ENCODE results near the gene WAC. TPM values are rescaled to one million over a fixed set of nuclear protein-coding genes. Genes with fewer than 3 reads are reported as not detected.

Gene WAC
- total RNA-seq, 1 donor from 2014 or later, result 115 TPM

DNA sequence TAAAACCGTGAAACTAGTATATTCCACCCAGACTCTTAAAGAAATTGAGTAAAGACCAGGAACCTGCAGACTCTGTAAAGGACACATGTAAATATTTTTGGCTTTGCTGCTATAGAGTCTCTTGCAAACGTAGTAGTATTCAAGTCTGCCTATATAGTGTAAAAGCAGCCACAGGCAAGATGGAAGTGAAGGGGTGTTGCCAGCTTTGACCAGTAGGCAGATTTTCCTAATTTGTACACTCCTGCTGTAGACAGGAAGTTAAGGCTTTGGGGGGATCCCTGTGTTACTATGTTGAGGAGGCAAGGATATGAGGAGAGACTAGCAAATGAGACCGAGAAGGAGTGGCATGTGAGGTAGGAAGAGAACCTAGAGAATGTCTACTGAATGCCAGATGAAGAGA, 27.7 kb downstream of the WAC start:
- H3K27ac Mint-ChIP-seq, result no peak overlapping the region
- TF ChIP-seq, protein P1, sequence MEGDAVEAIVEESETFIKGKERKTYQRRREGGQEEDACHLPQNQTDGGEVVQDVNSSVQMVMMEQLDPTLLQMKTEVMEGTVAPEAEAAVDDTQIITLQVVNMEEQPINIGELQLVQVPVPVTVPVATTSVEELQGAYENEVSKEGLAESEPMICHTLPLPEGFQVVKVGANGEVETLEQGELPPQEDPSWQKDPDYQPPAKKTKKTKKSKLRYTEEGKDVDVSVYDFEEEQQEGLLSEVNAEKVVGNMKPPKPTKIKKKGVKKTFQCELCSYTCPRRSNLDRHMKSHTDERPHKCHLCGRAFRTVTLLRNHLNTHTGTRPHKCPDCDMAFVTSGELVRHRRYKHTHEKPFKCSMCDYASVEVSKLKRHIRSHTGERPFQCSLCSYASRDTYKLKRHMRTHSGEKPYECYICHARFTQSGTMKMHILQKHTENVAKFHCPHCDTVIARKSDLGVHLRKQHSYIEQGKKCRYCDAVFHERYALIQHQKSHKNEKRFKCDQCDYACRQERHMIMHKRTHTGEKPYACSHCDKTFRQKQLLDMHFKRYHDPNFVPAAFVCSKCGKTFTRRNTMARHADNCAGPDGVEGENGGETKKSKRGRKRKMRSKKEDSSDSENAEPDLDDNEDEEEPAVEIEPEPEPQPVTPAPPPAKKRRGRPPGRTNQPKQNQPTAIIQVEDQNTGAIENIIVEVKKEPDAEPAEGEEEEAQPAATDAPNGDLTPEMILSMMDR (conservative IDR thresholded peaks at IDR 0.05), result no peak

DNA sequence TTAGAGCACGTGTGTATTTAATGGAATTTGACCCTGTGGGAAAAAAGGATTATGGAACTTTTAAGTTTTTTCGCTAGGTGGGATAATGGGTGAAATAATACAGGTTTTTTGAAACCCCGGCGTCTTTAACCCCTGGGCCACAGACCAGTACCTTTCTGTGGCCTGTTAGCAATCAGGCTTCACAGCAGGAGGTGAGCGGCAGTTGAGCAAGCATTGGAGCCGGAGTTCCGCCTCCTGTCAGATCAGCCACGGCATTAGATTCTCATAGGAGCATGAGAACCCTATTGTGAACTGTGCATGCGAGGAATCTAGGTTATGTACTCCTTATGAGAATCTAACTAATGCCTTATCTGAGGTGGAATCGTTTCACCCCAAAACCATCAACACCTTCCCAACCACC, 28.6 kb downstream of the WAC start:
- TF ChIP-seq, protein P1 (conservative IDR thresholded peaks at IDR 0.05), result no peak
- Mint-ChIP-seq H3K27me3 (no peaks in the 10 kb centered on the region), H3K4me3 (no peak overlapping the region), H3K27ac (no peak overlapping the region), H3K9me3 (no peaks in the 10 kb centered on the region), H3K4me1 (ENCODE audit: unreplicated experiment) (peaks cover 44% of the 10 kb centered on the region), H3K36me3 (peaks cover 41% of the 10 kb centered on the region)
- no peak for DNase-seq (ENCODE audit: extremely low spot score, unreplicated experiment)

More for the DNA sequence above, 27.7 kb downstream of the WAC start:
- Mint-ChIP-seq H3K27me3 (no peaks in the 10 kb centered on the region), H3K36me3 (peaks cover 37% of the 10 kb centered on the region), H3K9me3 (no peaks in the 10 kb centered on the region), H3K4me3 (peak overlapping the region; percentile 2), H3K4me1 (ENCODE audit: unreplicated experiment) (peaks cover 39% of the 10 kb centered on the region)
- no peak for DNase-seq (ENCODE audit: extremely low spot score, unreplicated experiment)

DNA sequence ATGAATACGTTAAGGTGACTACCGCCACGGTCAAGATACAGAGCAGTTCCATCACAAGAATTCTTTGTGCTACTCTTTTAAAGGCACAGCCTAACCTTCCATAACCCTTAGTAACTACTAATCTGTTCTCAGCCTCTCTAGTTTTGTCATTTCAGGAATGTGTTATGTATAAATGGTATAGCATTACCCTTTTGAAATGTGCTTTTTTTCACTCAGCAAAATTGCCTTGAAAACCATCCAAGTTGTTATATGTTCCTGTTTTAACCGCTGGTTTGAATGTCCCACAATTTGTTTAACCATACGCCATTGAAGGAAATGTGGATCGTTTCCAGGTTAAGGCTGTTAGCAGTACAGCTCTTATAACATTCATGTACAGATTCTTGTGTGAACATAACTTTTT, 32.0 kb downstream of the WAC start:
- H3K9me3 Mint-ChIP-seq, result no peaks in the 10 kb centered on the region
- no peaks in the 10 kb centered on the region for H3K27me3 Mint-ChIP-seq
- H3K4me1 Mint-ChIP-seq (ENCODE audit: unreplicated experiment), result peaks cover 45% of the 10 kb centered on the region
- TF ChIP-seq, protein P1 (conservative IDR thresholded peaks at IDR 0.05), result no peak
- DNase-seq (ENCODE audit: extremely low spot score, unreplicated experiment), result no peak
- H3K4me3 Mint-ChIP-seq, result no peak overlapping the region
- peaks cover 30% of the 10 kb centered on the region for H3K36me3 Mint-ChIP-seq
- H3K27ac Mint-ChIP-seq, result no peak overlapping the region

DNA sequence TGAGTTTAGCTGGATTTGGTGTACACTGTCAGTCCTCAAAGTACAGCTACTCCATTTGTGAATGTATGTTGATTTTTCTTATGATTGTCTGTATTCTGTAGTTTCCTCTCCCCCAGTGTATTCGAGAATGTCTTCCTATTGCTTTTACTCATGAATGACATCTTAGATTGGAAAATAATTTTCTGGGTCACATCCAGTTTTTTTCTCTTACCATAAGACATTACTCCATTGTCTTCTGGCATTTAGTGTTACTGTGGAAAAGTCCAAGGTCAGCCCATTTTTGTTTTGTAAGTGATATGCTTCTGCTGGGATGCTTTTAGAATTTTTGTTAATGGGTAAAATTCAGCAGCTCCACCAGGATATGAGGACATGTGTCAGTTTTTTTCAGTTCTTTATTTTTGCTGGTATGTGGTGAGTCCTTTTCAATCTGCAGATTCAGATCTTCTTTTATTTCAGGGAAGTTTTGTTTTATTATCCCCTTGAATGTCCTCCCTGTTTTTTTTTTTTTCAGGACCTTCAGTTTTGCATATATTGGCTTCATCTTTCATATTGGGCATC, 33.6 kb downstream of the WAC start:
- DNase-seq (ENCODE audit: extremely low spot score, unreplicated experiment), result no peak
- Mint-ChIP-seq H3K9me3 (no peaks in the 10 kb centered on the region), H3K36me3 (peaks cover 25% of the 10 kb centered on the region), H3K27me3 (no peaks in the 10 kb centered on the region), H3K27ac (no peak overlapping the region), H3K4me1 (ENCODE audit: unreplicated experiment) (peaks cover 42% of the 10 kb centered on the region), H3K4me3 (no peak overlapping the region)
- TF ChIP-seq, protein P1 (conservative IDR thresholded peaks at IDR 0.05), result no peak

GRCh38 chr10:28569506-28570159, 36.7 kb downstream of the WAC start:
- Mint-ChIP-seq H3K4me1 (ENCODE audit: unreplicated experiment) (peaks cover 46% of the 10 kb centered on the region), H3K36me3 (peaks cover 18% of the 10 kb centered on the region), H3K27me3 (no peaks in the 10 kb centered on the region), H3K4me3 (no peak overlapping the region), H3K9me3 (no peaks in the 10 kb centered on the region), H3K27ac (no peak overlapping the region)
- DNase-seq (ENCODE audit: extremely low spot score, unreplicated experiment), result no peak
- TF ChIP-seq, protein P1 (conservative IDR thresholded peaks at IDR 0.05), result no peak

All from type B pancreatic cell (in vitro differentiated cells).